ENCODE measurements around the gene KIF3A.

KIF3A gene

DNA sequence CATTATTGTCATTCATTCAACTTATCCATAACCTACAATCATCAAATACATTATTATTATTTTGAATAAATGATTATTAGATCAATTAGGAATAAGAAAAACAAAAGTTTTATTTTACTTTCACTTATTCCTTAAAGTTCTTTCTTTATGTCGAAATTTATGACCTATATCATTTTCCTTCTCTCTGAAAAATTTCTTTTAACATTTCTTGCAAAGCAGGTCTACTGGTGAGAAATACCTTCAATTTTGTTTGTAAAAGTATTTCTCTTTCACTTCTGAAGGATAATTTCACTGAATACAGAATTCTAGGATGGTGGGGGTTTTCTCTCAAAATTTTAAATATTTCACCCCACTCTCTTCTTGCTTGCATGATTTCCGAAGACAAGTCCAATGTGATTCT, 7.3 kb upstream of the KIF3A start:
- no peak overlapping the region for H3K9ac ChIP-seq (ENCODE audit: low read length)
- H3F3A ChIP-seq (ENCODE audit: insufficient read depth, low read length): no peaks in the 10 kb centered on the region
- no peaks in the 10 kb centered on the region for H3K79me2 ChIP-seq (ENCODE audit: low read length)
- no peak overlapping the region for H3K4me3 ChIP-seq (ENCODE audit: low read length)
- no peaks in the 10 kb centered on the region for H3K36me3 ChIP-seq (replicated peaks; ENCODE audit: insufficient read depth, low read length)
- no peaks in the 10 kb centered on the region; the same call in 1 of the 2 replicates for H3K27me3 ChIP-seq (replicated peaks; ENCODE audit: insufficient read depth, low read length)
- no peaks in the 10 kb centered on the region for H3K9me2 ChIP-seq (replicated peaks; ENCODE audit: insufficient read depth, low read length)
- no peak for TF ChIP-seq EZH2phosphoT487 (IDR thresholded peaks at IDR 0.05; ENCODE audit: low read length)
- TF ChIP-seq, protein P1, sequence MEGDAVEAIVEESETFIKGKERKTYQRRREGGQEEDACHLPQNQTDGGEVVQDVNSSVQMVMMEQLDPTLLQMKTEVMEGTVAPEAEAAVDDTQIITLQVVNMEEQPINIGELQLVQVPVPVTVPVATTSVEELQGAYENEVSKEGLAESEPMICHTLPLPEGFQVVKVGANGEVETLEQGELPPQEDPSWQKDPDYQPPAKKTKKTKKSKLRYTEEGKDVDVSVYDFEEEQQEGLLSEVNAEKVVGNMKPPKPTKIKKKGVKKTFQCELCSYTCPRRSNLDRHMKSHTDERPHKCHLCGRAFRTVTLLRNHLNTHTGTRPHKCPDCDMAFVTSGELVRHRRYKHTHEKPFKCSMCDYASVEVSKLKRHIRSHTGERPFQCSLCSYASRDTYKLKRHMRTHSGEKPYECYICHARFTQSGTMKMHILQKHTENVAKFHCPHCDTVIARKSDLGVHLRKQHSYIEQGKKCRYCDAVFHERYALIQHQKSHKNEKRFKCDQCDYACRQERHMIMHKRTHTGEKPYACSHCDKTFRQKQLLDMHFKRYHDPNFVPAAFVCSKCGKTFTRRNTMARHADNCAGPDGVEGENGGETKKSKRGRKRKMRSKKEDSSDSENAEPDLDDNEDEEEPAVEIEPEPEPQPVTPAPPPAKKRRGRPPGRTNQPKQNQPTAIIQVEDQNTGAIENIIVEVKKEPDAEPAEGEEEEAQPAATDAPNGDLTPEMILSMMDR (IDR thresholded peaks at IDR 0.05; ENCODE audit: low read length): no peak
- no peak for TF ChIP-seq EZH2 (optimal IDR thresholded peaks at IDR 0.05; ENCODE audit: low read depth, low read length)
- no peak overlapping the region for H3K27ac ChIP-seq (ENCODE audit: low read length)
- H3K4me2 ChIP-seq (ENCODE audit: low read depth, low read length): no peak overlapping the region
- H3K4me1 ChIP-seq (ENCODE audit: low read length): no peaks in the 10 kb centered on the region
- no peak overlapping the region for H2AFZ ChIP-seq (ENCODE audit: low read length)
- no peak for DNase-seq
- no peaks in the 10 kb centered on the region for H3K9me3 ChIP-seq (replicated peaks; ENCODE audit: insufficient read depth, low read length)
- no peaks in the 10 kb centered on the region; the same call in 1 of the 2 replicates for H4K20me1 ChIP-seq (ENCODE audit: insufficient read depth, low read length)

DNA sequence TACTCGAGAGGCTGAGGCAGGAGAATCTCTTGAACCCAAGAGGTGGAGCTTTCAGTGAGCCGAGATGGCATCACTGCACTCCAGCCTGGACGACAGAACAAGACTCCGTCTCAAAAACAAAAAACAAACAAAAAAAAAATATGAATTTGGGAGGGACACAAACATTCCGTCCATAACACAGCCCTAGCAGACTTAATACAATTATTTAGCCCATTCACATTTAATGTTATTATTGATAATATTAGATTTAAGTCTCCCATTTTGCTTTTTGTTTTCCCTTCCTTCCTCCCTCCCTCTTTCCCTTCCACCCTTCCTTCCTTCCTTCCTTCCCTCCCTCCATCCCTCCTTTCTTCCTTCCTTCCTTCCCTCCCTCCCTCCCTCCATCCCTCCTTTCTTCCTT, 5.3 kb upstream of the KIF3A start:
- TF ChIP-seq EZH2phosphoT487 (IDR thresholded peaks at IDR 0.05; ENCODE audit: low read length): no peak
- TF ChIP-seq EZH2 (optimal IDR thresholded peaks at IDR 0.05; ENCODE audit: low read depth, low read length): no peak
- TF ChIP-seq, protein P1 (IDR thresholded peaks at IDR 0.05; ENCODE audit: low read length): no peak
- H3K9ac ChIP-seq (ENCODE audit: low read length): no peak overlapping the region
- no peaks in the 10 kb centered on the region for H3F3A ChIP-seq (ENCODE audit: insufficient read depth, low read length)
- H3K27ac ChIP-seq (ENCODE audit: low read length): no peak overlapping the region
- no peak overlapping the region for H3K4me3 ChIP-seq (ENCODE audit: low read length)
- H3K4me1 ChIP-seq (ENCODE audit: low read length): peaks cover 4% of the 10 kb centered on the region; the same call in 1 of the 2 replicates
- no peaks in the 10 kb centered on the region for H3K36me3 ChIP-seq (replicated peaks; ENCODE audit: insufficient read depth, low read length)
- H4K20me1 ChIP-seq (ENCODE audit: insufficient read depth, low read length): no peaks in the 10 kb centered on the region; the same call in 1 of the 2 replicates
- no peaks in the 10 kb centered on the region for H3K9me2 ChIP-seq (replicated peaks; ENCODE audit: insufficient read depth, low read length)
- no peaks in the 10 kb centered on the region for H3K79me2 ChIP-seq (ENCODE audit: low read length)
- no peaks in the 10 kb centered on the region; the same call in 1 of the 2 replicates for H3K27me3 ChIP-seq (replicated peaks; ENCODE audit: insufficient read depth, low read length)
- DNase-seq: no peak
- no peaks in the 10 kb centered on the region for H3K9me3 ChIP-seq (replicated peaks; ENCODE audit: insufficient read depth, low read length)
- H2AFZ ChIP-seq (ENCODE audit: low read length): no peak overlapping the region
- no peak overlapping the region for H3K4me2 ChIP-seq (ENCODE audit: low read depth, low read length)

DNA sequence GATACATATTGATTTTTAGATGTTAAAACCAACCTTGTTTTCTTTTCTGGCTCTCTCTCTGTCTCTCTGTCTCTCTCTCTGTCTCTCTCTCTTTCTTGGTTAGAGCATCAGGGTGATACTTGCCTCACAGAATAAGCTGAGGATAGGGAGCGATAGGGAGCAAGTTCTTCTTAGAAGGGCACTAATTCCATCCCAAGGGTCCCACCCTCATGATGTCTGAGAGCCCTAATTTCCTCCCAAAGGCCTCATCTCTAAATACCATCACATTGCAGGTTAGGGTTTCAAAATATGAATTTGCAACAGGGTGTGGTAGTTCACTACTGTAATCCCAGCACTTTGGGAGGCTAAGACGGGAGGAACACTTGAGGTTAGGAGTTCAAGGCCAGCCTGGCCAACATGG, 4.8 kb upstream of the KIF3A start:
- Histone ChIP-seq H3K27me3 (replicated peaks; ENCODE audit: insufficient read depth, low read length) (no peaks in the 10 kb centered on the region; the same call in 1 of the 2 replicates), H3K4me3 (ENCODE audit: low read length) (no peak overlapping the region), H3F3A (ENCODE audit: insufficient read depth, low read length) (0 out of 2 replicates have a peak, but pooled peaks cover 1% of the 10 kb centered on the region), H4K20me1 (ENCODE audit: insufficient read depth, low read length) (no peaks in the 10 kb centered on the region; the same call in 1 of the 2 replicates), H2AFZ (ENCODE audit: low read length) (no peak overlapping the region), H3K9me2 (replicated peaks; ENCODE audit: insufficient read depth, low read length) (no peaks in the 10 kb centered on the region), H3K9me3 (replicated peaks; ENCODE audit: insufficient read depth, low read length) (no peaks in the 10 kb centered on the region), H3K36me3 (replicated peaks; ENCODE audit: insufficient read depth, low read length) (no peaks in the 10 kb centered on the region), H3K27ac (ENCODE audit: low read length) (no peak overlapping the region), H3K4me1 (ENCODE audit: low read length) (peaks cover 4% of the 10 kb centered on the region; the same call in 1 of the 2 replicates), H3K79me2 (ENCODE audit: low read length) (no peaks in the 10 kb centered on the region), H3K9ac (ENCODE audit: low read length) (no peak overlapping the region), H3K4me2 (ENCODE audit: low read depth, low read length) (no peak overlapping the region)
- no peak for DNase-seq
- TF ChIP-seq, protein P1 (IDR thresholded peaks at IDR 0.05; ENCODE audit: low read length): no peak
- TF ChIP-seq EZH2phosphoT487 (IDR thresholded peaks at IDR 0.05; ENCODE audit: low read length): no peak

All from MM.1S (cell line).